NCI-H1048 (cell line): Measurements from ENCODE around the gene HLA-DQA2.
"Not testable (repeated sequence)": the region's sequence is repeated elsewhere in the genome, so short reads cannot be mapped to it uniquely, and the experiment has no call there.

Source experiments
- DNase-seq: peaks from one replicate; lab custom pipeline; 2025; lab: John Stamatoyannopoulos, UW

The HLA-DQA2 gene

DNA sequence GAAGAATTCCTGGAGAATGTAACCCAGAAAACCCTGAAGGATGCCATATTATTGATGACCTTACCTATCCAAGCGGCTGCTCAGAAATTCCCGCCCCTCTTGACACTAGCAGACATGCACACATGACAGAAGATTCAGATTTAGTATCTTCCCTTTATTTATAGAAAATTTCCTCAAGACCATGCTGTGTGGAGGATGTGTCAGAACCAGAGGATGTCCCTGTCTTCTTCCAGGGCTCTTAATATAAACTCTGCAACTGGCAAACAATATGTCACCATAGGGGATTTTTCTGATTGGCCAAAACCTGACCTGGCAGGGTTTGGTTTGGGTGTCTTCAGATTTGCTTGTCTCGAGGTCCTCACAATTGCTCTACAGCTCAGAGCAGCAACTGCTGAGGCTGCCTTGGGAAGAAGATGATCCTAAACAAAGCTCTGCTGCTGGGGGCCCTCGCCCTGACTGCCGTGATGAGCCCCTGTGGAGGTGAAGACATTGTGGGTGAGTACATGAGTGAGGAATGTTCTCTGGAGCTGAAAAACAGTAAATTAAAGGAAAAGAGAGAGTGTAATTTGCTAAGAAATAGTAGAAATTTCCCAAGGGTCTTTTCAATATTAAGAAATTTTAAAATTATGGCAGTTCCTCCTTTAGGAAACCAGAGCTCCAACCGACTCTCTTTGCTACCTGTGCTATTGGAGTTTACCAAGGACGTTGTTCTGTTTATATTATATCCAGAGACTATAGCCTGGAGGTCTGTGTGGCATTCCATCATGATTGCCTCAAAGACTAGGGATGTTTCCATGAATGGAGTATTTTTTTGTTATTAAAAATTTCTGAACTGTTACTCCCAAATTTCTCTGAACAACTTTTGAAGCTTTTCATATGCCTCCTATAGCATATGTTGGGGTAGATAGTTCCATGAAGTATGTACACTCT is at the start of gene HLA-DQA2:
Gene HLA-DQA2, plus strand, starts transcription at position 361 of the 930 bp plus-strand sequence. Its CDS starts 53 bp downstream, at position 414.
- no peak for DNase-seq

DNA sequence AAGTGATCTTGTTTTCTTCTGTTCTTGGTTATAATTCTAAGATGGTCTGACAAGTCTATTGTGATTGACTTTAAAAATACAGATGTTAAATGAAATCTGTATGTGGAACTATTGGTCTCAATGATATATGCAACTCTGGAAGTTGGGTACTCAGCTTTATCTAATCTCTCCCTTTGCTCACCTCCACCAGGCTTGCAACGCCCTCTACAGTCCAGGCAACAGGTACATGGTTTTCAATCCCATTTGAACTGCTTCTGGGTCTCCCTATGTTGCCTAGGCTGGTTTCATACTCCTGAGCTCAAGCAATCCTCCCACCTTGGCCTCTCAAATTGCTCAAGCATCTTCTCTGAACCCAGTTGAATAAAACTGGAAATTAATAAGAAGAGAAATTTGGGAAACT is 49.2 kb upstream of the HLA-DQA2 start:
- no peak for DNase-seq

DNA sequence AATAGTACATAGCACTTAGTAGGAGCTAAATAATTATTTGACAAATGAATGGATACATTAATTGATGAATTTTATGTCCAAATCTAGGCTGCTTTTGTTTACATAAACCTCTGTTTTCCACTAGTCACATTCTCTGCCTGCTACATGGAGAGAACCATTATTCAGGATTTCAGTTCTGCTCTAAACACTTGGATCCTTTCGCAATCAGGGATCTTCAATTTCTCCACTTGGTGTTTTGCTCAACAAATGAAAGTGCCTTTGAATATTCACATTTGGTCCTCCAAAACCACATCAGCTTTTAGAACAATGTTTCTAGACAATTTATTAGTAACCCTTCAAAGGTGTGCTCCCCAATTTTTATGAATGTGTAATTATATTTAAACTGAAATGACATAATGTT is 44.2 kb upstream of the HLA-DQA2 start:
- DNase-seq = no peak

DNA sequence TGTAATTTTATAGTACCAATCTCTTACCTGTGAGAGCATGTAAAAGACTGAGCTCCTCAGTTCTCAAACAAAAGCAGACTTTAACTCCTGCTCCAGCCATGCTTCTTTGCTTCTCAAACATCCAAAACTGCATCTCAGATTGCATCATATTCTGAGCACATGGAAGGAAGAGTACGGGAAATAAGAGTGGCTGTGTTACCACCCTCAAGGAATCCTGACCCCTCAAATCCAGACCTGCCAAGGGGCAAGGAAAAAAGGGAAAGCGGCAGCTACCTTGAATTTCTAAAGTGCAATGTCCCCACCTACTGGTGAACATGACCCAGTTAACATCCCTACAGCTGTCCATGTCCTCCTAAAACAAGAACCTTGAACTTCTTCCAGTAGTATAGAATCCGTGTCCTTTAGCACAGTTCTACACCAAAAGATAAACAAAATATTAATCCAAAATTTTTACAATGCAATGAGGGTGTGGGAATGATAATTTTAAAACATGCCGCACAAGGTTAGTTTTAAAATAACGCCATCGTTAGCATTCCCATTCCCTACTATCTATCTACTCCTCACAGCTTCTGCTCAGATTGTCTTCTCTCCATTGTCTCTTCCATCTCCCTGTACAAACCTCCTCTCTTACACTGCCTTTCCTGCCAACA is 40.7 kb upstream of the HLA-DQA2 start:
- DNase-seq = peak; percentile 17

DNA sequence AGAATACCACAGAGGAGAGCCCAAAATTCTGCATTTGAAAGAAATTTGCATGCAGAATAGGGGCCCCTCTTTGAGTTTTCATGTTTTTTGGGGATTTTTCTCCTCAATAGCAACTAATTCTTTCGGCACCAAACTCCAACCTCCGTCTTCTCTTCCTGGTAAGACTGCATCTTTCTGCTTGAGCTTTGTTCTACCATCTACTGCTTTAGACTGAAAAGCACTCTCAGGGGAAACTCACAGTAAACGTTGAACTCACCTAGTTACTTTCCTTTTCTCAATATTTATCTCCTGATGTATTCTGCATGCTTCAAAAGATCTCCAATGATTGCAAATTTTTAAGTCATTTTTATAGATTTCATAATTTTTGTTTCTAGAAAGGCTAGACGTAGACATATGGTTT is 37.8 kb upstream of the HLA-DQA2 start:
- no peak for DNase-seq

DNA sequence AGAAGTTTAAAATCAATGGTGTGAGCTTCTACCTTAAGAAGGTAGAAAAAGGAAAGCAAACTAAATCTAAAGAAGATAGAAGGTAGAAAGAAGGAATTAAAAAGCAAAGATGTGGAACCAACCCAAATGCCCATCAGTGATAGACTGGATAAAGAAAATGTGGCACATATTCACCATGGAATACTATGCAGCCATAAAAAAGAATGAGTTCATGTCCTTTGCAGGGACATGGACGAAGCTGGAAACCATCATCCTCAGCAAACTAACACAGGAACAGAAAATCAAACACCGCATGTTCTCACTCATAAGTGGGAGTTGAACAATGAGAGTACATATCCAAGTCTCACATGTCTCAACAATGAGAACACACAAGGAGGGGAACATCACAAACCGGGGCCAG is 36.0 kb upstream of the HLA-DQA2 start:
- not testable (repeated sequence) for DNase-seq

DNA sequence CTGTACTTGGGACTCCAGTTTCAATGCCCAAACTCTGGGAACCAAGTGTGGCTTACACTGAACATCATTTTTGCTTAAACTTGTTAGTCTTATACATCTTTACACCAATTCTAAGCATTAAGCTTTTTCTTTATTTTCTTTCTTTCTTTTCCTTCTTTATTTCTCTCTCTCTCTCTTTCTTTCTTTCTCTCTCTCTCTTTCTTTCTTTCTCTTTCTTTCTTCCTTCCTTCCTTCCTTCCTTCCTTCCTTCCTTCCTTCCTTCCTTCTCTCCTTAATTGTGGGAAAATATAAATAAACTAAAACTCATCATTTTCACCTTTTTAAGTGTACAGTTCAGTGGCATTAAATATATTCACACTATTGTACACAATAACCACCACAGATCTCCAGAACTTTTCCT is 31.6 kb upstream of the HLA-DQA2 start:
- DNase-seq = no peak

DNA sequence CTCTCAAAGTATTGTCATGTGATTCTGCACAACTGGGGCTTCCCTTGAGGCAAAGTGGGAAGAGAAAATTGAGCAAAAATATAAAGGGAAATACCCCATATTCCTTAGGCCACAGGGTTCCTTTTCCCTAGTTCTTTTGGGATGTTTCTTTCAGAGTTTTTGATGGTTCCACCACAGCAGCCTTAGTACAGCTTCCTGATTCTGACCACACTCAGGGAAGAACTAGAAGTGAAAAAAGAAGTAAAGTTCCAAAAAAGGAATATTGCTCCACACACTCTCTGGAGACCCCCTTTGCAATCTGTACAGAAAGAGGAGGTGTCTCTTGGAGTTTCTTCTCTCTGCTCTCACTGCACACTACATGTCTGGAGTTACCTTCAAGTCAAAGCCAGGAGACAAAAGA is 27.9 kb upstream of the HLA-DQA2 start:
- DNase-seq = no peak

DNA sequence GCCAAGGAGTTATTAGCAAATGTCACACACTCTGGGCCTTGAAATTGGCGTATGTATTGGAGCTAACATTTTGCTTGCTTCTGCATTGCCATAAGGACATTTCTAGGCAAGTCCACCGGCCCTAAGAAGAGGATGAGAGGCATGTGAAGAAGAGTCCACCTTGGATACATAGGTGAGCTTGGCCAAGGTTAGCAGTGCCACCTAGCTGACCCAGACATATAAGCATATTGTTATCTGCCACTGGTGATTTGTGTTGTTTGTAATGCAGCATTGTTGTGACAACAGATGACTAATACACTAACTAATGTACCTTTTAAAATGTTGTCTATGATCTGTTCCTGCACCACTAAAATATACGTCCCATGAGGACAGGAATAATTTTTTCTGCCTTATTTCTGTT is 24.8 kb upstream of the HLA-DQA2 start:
- DNase-seq = no peak

DNA sequence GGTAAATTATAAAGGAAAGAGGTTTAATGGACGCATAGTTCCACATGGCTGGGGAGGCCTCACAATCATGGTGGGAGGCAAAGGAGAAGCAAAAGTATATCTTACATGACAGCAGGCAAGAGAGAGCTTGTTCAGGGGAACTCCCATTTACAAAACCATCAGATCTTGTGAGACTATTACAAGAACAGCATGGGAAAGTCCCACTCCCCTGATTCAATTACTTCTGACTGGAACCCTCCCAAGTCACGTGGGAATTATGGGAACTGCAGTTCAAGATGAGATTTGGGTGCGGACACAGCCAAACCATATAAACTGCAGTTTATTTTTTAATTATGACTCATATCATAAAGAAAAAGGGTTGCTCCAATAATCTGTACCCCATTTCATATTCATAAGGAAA is 22.3 kb upstream of the HLA-DQA2 start:
- no peak for DNase-seq

DNA sequence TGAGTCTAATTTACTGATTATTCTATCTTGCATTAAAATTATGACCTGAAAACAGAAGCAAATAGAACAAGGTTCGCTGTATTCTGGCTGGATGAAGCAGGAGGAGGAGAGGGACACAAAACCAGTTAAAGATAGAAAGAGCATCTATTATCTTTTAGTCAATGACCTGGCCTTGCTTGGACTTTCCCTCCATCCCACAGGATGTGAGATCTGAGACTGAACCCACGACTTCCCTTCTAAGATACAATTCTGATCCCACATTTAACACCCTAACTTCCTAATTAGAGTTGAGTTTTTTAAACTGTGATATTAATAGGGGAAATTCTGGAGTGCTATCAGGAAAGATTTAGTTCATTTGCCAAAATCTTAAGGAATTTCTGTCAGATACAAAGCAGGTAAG is 3.1 kb upstream of the HLA-DQA2 start:
- DNase-seq = no peak

DNA sequence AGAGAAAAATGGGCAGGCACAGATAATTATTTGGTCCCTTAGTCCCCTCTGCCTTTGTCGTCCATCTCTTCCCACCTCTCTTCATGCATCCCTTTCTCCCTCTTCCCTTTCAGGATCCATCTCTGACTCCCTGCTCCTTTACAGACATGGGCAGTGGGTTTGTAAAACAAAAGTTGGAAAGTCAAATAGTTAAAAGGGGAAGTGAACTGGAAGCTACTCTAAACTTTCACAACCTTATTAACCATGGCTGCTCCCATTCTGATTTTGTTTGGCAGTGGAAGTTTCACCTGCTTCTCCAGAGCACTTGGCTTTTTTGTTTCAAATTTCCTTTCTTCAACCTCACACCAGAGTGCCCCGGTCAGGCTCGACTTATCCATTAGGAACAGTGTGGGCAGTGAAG is 1.2 kb downstream of the HLA-DQA2 start:
- DNase-seq = no peak

DNA sequence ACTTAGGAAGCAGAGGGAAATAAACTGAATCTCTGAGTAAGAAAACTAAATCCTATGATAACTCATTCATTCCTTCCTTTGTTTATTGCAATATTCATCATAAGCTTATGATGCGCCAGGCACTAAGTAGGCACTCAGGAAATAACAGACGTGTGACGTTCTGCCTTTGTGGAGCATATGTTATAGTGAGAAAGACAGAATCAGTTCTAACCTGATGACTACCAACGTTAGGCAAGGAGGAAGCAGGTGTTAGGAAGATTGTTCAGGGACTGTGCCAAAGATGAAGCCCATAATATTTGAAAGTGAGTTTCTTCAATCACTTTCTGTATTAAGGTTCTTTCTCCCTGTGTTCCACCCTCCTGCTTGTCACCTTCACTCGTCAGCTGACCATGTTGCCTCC is 3.6 kb downstream of the HLA-DQA2 start:
- no peak for DNase-seq

DNA sequence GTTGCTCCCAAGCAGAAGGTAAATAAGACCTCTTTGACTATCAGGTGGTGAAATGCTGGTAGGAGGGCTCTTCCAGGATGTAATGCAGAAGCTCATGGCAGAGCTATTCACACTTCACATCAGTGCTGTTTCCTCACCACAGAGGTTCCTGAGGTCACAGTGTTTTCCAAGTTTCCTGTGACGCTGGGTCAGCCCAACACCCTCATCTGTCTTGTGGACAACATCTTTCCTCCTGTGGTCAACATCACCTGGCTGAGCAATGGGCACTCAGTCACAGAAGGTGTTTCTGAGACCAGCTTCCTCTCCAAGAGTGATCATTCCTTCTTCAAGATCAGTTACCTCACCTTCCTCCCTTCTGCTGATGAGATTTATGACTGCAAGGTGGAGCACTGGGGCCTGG is 4.5 kb downstream of the HLA-DQA2 start:
- DNase-seq = not testable (repeated sequence)

DNA sequence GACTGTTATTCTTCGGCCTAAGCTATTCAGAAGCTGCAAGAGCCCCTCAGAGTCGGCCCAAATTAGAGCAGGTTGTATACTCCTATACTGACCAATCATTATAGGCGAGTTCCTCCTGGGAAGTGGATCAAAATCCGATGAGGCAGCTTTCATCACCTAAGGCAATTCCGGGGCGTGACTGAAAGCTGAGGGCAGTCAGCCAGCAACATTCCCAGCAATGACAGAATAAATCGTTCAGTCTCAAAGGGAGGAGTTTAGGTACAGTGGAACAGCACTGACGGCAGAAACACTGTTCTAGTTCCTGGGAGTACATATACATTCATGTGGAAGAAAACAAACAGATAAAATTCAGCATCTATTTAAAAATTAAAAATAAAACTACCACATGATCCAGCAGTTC is 11.4 kb downstream of the HLA-DQA2 start:
- DNase-seq = peak; percentile 10

DNA sequence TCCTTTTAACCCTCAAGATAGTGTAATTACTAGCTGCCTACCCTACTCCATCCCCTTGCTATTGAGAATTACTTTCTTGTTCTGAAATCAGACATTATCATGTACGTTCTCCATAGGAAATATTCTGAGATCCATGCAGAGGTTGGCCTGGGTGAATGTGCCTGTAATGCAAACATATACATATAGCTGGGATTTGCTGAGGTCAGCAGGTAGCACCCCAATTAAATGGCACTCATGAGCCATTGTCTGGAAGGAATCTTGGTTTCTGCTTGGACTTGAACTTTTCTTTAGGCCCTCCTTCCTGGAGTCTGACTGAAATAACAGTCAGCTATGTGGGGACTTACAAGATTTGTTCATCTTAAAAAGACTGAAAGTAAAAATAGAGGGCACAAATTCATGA is 18.5 kb downstream of the HLA-DQA2 start:
- no peak for DNase-seq

DNA sequence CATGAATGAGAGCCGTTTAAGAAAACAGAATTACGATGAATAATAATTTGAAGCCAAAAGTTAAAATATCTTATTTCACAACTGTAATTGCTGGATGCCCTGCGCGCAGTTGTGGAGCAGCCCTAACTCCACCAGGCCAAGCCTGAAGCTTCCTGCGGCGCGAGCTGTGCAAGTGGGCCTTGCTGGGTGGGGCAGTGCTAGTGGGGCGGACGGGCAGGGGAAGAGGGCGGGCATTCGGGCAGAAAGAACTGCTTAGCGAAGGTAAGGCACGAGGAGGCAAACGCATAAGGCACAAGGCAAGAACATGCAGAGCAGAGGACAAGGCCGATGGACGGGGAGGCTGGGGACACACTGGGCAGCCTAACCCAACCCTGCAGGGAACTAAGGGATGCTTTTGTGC is 19.9 kb downstream of the HLA-DQA2 start:
- DNase-seq = no peak

DNA sequence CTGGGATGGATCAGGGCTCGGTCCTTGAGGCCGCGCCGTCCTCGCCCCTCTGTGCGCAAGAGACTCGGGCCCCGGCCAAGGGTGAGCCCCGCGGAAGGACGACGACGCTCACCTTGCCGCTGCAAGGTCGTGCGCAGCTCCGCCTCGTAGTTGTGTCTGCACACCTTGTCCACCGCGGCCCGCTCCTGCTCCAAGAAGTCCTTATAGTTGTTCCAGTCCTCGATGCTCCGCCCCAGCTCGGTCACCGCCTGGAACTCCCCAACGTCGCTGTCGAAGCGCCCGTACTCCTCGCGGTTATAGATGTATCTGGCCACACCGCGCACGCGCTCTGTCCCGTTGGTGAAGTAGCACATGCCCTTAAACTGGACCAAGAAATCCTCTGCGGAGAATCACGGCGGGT is 20.4 kb downstream of the HLA-DQA2 start:
- DNase-seq = no peak

DNA sequence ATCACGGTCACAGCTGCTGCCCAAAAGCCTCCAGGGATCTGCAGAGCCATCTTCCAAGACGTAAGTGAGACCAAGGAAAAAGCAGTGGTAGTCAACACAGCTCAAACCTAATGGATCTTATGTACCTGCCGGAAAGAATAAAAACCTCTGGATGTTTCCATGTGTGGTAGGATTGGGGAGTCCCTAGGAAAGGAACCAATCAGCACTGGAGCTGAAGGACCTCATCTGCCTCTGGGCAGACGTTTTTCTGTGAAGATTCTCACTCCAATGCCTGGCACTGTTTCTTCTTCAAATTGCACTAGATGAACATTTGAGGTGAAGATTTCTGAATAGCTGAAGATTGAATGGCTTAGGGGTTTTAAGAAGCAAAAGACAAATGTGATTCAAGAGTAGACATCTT is 22.2 kb downstream of the HLA-DQA2 start, which contains the start of gene HLA-DQB2:
Gene HLA-DQB2, minus strand, starts transcription at position 112 of the 400 bp plus-strand sequence. Its CDS starts 62 bp downstream, at position 50.
- no peak for DNase-seq

DNA sequence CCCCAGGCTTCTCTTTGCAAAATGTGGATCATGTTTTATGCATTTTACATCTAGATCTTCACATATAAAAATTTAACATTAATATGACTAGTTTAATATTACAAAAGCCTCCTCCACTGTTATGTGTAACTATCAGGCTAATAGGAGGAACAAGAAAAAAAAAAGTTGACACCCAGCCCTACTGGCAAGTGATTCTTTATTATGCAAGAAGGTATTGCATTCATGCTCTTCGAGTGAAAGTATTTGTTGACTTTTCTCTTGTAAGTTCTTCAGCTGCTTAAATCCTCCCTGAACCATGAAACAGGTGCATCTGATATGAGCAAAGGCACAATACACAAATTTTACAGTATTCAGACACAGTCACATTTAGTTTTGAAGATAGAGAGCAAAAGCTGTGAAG is 22.9 kb downstream of the HLA-DQA2 start:
- DNase-seq = no peak

DNA sequence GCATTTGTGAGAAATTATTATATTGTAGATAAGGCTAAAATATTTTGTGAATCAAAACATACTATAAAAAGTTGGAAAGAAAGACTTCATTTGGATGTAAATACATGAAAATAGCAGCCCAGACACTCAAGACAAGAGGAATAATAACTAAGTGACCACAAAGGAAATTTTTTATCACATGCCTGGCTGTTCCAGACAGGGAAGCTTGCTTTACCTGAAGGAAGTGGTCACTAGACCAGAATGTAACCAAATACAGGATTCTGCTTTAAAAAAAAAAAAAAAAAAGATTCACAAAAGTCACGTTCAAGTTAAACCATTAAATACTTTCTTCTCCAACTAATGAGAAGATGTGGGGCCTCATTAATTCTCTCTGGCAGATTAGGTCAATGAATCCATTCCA is 31.5 kb downstream of the HLA-DQA2 start:
- DNase-seq = no peak

DNA sequence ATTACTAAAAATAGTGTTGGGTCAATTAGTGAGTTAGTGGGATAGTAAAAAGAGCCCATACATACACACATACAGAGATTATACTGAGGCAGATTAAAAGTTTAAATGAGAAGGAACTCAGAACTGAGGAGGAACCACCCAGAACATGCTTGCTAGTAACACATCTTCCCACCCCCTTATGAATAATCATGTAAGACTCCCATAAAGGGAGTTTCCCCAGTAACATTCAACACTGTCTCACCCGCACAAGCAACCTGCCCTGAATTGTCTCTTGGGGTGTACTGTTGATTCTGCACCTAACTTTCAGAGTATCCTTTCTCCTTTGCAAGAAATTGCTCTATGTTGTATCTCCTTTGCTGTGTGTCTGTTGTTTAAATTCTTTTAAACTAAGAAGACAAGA is 33.2 kb downstream of the HLA-DQA2 start:
- DNase-seq = no peak

DNA sequence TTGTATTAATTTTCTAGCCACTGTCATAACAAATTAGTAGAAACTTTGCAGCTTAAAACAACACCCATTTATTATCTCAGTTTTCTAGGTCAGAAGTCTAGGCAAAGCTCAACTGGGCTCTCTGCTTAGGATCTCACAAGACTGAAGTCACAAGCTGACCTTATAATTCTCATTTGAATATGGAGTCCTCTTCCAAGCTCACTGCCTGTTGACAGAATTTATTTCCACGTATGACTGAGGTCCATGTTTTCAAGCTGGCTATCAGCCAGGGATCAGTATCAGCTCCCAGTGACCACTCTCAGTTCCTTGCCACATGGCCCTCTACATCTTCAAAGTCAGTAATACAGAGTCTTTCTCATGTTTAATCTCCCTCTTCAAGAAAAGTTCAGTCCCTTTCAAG is 33.9 kb downstream of the HLA-DQA2 start:
- DNase-seq = no peak
